ENCODE measurements around the gene C10orf62.

C10orf62 gene

DNA sequence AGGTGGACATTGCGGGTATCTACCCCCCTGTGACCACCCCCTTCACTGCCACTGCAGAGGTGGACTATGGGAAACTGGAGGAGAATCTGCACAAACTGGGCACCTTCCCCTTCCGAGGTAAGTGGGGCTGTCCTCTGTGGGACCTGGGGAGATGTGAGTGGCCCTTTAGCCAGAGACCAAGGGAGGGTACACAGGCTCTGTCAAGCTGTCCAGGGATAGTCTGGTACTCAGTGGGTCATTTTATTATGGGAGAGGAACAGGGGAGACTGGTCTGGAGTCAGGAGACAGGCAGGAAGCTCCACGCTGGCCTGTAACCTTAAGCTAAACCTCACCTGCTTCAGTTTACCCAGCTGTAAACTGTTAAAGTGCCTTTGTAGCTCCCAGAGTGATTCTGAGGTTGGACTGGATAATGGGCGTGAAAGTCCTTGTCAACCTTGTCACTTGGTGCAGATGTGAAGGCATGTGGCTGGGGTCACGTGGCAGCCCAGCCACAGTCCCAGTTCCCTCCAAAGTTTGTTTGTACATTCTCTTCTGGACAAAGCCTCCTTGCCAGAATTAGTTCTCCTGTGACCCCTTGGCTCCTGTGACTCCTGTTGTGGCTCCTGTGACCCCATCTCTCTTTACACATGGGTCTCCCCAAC, 4.6 kb upstream of the C10orf62 start:
- DNase-seq (ENCODE audit: low spot score in 2 of 2): no peak
- no peak overlapping the region for H3K4me3 ChIP-seq
- in situ Hi-C loops (cut with MboI; ENCODE audit: low sequenced_read_pairs): no loop called here

GRCh38 chr10:97585439-97585811, 4.1 kb upstream of the C10orf62 start:
- Histone ChIP-seq H3K27me3 (ENCODE audit: low read depth) (no peaks in the 10 kb centered on the region), H3K9me3 (no peaks in the 10 kb centered on the region), H3K4me1 (no peaks in the 10 kb centered on the region), H3K36me3 (replicated peaks) (no peaks in the 10 kb centered on the region), H3K4me3 (no peak overlapping the region)
- in situ Hi-C loops (cut with MboI; ENCODE audit: low sequenced_read_pairs): no loop called here
- DNase-seq (ENCODE audit: low spot score in 2 of 2): no peak

More for the DNA sequence above, 4.6 kb upstream of the C10orf62 start:
- Histone ChIP-seq H3K4me1 (no peaks in the 10 kb centered on the region), H3K36me3 (replicated peaks) (no peaks in the 10 kb centered on the region), H3K27me3 (ENCODE audit: low read depth) (no peaks in the 10 kb centered on the region), H3K9me3 (no peaks in the 10 kb centered on the region)

DNA sequence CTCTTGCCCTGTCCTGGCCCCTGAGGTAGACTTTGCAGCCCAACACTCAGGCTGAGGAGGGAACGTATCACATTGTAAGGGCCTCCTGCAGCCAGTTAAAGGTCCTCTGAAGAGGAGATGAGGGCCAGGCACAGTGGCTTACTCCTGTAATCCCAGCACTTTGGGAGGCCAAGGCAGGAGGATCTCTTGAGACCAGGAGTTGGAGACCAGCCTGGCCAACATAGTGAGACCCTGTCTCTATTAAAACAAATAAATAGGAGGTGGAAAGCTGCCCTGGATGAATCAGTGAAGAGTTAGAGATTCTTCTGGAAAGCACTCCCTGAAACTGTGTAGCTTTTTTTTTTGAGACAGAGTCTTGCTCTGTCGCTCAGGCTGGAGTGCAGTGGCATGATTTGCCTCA, 2.3 kb upstream of the C10orf62 start:
- no peaks in the 10 kb centered on the region for H3K27me3 ChIP-seq (ENCODE audit: low read depth)
- H3K4me1 ChIP-seq: no peaks in the 10 kb centered on the region
- no peaks in the 10 kb centered on the region for H3K9me3 ChIP-seq
- DNase-seq (ENCODE audit: low spot score in 2 of 2): no peak
- in situ Hi-C loops (cut with MboI; ENCODE audit: low sequenced_read_pairs): no loop called here
- H3K36me3 ChIP-seq (replicated peaks): no peaks in the 10 kb centered on the region
- no peak overlapping the region for H3K4me3 ChIP-seq

DNA sequence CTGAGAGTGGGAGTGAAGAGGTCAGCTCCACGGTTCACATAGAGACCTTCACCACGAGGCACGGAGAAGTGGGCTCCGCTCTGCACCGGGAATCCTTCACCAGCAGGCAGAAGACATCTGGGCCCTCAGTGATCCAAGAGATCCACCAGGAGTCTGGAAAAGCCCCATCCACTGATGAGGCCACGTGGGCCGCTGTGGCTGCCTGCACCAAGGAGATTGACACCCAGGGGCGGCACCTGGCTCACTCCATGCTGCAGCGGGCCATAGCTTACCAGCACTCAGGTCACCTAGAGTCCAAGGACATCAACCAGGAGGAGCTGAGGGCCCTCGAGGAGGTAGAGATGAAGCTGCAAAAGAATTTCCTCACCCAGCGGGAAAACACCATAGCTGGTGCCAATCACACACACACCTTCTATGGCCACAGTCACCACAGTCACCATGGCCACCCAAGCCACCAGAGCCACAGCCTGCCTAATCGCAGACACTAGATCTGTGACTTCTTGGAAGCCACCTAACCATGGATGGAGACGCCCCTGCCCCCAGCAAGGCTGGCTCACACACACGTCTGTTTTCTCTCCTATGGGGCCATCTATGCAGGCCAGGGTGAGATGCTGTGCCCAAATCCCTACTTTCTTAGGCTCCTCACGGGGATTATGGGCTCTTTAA, 694 bp downstream of the C10orf62 start:
- DNase-seq (ENCODE audit: low spot score in 2 of 2): no peak
- Histone ChIP-seq H3K4me1 (no peaks in the 10 kb centered on the region), H3K4me3 (no peak overlapping the region), H3K27me3 (ENCODE audit: low read depth) (no peaks in the 10 kb centered on the region), H3K36me3 (replicated peaks) (no peaks in the 10 kb centered on the region), H3K9me3 (no peaks in the 10 kb centered on the region)
- in situ Hi-C loops (cut with MboI; ENCODE audit: low sequenced_read_pairs): no loop called here

- in situ Hi-C loops (cut with MboI; ENCODE audit: low sequenced_read_pairs): no loop called here
- no peak for DNase-seq (ENCODE audit: low spot score in 2 of 2)
Measured at GRCh38 chr10:97590748-97591495, 1.4 kb downstream of the C10orf62 start.

GRCh38 chr10:97593421-97593820, 3.9 kb downstream of the C10orf62 start:
- Histone ChIP-seq H3K36me3 (replicated peaks) (no peaks in the 10 kb centered on the region), H3K9me3 (no peaks in the 10 kb centered on the region), H3K27me3 (ENCODE audit: low read depth) (no peaks in the 10 kb centered on the region), H3K4me1 (no peaks in the 10 kb centered on the region), H3K4me3 (no peak overlapping the region)
- no peak for DNase-seq (ENCODE audit: low spot score in 2 of 2)
- in situ Hi-C loops (cut with MboI; ENCODE audit: low sequenced_read_pairs): no loop called here

More at GRCh38 chr10:97590748-97591495, 1.4 kb downstream of the C10orf62 start:
- H3K4me3 ChIP-seq: no peak overlapping the region
- H3K36me3 ChIP-seq (replicated peaks): no peaks in the 10 kb centered on the region
- no peaks in the 10 kb centered on the region for H3K9me3 ChIP-seq
- no peaks in the 10 kb centered on the region for H3K4me1 ChIP-seq
- no peaks in the 10 kb centered on the region for H3K27me3 ChIP-seq (ENCODE audit: low read depth)

GRCh38 chr10:97596101-97597082, 6.9 kb downstream of the C10orf62 start:
- no peaks in the 10 kb centered on the region for H3K36me3 ChIP-seq (replicated peaks)
- no peaks in the 10 kb centered on the region for H3K27me3 ChIP-seq (ENCODE audit: low read depth)
- in situ Hi-C loops (cut with MboI; ENCODE audit: low sequenced_read_pairs): no loop called here
- H3K4me3 ChIP-seq: no peak overlapping the region
- no peak for DNase-seq (ENCODE audit: low spot score in 2 of 2)
- no peaks in the 10 kb centered on the region for H3K4me1 ChIP-seq
- H3K9me3 ChIP-seq: no peaks in the 10 kb centered on the region

DNA sequence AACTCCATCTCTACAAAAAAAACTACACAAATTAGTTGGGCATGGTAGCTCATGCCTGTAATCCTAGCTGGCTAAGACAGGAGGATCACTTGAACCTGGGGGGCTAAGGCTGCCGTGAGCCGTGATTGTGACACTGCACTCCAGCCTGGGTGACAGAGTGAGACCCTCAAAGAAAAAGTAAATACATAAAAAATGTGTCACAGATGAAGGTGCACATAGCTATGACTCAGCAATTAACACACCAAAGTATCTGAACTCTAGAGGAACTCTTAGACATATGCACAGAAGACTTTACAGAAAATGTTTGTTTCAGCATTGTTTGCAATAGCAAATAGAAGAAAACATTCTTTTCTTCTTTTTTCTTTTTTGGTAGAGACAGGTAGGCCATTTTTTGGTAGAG, 8.3 kb downstream of the C10orf62 start:
- Histone ChIP-seq H3K4me3 (no peak overlapping the region), H3K4me1 (no peaks in the 10 kb centered on the region), H3K36me3 (replicated peaks) (no peaks in the 10 kb centered on the region), H3K27me3 (ENCODE audit: low read depth) (no peaks in the 10 kb centered on the region), H3K9me3 (no peaks in the 10 kb centered on the region)
- in situ Hi-C loops (cut with MboI; ENCODE audit: low sequenced_read_pairs): no loop called here
- no peak for DNase-seq (ENCODE audit: low spot score in 2 of 2)

DNA sequence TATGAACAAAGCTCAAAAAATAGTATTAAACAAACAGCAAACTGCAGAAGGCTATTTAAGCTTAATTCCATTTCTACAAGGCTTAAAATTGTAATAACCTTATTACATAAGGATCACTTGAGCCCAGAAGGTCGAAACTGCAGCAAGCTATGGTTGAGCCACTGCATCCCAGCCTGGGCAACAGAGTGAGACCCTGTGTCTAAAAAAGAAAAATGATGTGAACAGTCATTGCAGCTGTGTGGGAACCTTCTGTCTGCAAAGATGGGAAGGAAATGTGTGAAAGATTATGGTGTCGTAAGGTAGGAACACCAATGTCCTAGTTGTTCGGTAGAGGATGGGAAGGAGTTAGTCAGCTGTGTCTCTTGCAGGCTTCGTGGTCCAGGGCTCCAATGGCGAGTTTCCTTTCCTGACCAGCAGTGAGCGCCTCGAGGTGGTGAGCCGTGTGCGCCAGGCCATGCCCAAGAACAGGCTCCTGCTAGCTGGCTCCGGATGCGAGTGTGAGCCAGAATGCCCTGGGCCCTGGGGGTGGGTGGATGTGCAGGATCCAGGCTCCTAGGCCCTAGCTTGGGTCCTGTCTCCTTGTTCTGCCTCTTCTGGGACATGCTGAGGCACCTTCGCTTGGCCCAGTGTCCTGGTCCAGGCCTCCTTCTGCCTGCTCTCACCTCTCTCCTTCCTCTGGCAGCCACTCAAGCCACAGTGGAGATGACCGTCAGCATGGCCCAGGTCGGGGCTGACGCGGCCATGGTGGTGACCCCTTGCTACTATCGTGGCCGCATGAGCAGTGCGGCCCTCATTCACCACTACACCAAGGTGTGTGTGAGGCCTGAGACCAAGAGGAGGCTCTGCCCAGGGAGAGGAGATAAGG, 9.1 kb downstream of the C10orf62 start:
- DNase-seq (ENCODE audit: low spot score in 2 of 2): no peak
- Histone ChIP-seq H3K4me1 (no peaks in the 10 kb centered on the region), H3K9me3 (no peaks in the 10 kb centered on the region), H3K36me3 (replicated peaks) (no peaks in the 10 kb centered on the region), H3K4me3 (no peak overlapping the region), H3K27me3 (ENCODE audit: low read depth) (no peaks in the 10 kb centered on the region)
- in situ Hi-C loops (cut with MboI; ENCODE audit: low sequenced_read_pairs): no loop called here

DNA sequence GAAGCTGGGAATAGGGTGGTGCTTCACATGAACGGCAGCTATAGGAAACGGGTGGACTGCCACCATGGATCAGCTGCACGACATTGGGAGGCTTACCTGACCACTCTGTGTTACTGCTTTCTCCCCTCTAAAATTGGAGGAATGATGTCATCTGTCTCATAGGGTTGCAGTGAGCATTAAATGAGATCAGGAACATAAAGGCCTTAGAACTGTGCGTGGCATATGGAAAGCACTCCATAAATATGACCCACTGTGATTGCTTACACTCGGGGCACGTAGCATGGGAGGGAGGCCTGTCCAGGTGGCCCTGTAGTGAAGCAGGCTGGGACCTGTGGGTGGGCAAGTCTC, 9.7 kb downstream of the C10orf62 start:
- DNase-seq (ENCODE audit: low spot score in 2 of 2): no peak
- H3K9me3 ChIP-seq: no peaks in the 10 kb centered on the region
- H3K4me1 ChIP-seq: no peaks in the 10 kb centered on the region
- in situ Hi-C loops (cut with MboI; ENCODE audit: low sequenced_read_pairs): no loop called here
- no peaks in the 10 kb centered on the region for H3K36me3 ChIP-seq (replicated peaks)
- H3K4me3 ChIP-seq: no peak overlapping the region
- no peaks in the 10 kb centered on the region for H3K27me3 ChIP-seq (ENCODE audit: low read depth)

DNA sequence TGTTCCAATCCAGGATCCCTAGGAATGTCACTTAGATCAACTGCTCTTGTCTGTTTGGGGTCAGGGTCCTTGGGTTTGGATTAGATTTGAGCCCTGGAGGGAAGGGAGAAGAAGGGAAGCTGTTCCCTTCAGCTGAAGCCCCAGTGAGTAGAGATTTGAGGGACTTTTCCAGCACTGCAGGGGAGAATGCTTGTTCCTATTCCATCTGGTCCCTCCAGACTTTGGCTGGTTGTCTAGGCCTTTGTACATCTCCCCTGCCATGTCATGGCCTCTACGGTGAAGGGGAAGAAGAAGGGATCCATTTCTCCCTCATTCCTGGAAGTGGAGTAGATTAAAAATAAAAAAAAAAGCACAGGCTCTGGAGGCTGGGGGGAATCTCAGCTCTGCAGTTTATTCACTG, 11.1 kb downstream of the C10orf62 start:
- in situ Hi-C loops (cut with MboI; ENCODE audit: low sequenced_read_pairs): no loop called here
- H3K9me3 ChIP-seq: no peaks in the 10 kb centered on the region
- no peaks in the 10 kb centered on the region for H3K36me3 ChIP-seq (replicated peaks)
- DNase-seq (ENCODE audit: low spot score in 2 of 2): no peak
- no peaks in the 10 kb centered on the region for H3K4me1 ChIP-seq
- H3K27me3 ChIP-seq (ENCODE audit: low read depth): no peaks in the 10 kb centered on the region
- H3K4me3 ChIP-seq: no peak overlapping the region

- no peaks in the 10 kb centered on the region for H3K36me3 ChIP-seq (replicated peaks)
- no peak for DNase-seq (ENCODE audit: low spot score in 2 of 2)
- H3K27me3 ChIP-seq (ENCODE audit: low read depth): no peaks in the 10 kb centered on the region
- no peak overlapping the region for H3K4me3 ChIP-seq
- in situ Hi-C loops (cut with MboI; ENCODE audit: low sequenced_read_pairs): no loop called here
- no peaks in the 10 kb centered on the region for H3K4me1 ChIP-seq
- no peaks in the 10 kb centered on the region for H3K9me3 ChIP-seq
Measured at GRCh38 chr10:97601268-97602215, 12.0 kb downstream of the C10orf62 start.
